GM12891 (cell line): ENCODE data around the gene SLC25A21.

Experiments used
- PAX5 ChIP-seq: IDR thresholded peaks from 2 replicates; pipeline ENCODE4 v1.6.1; 2011; ENCODE audit warnings: low read length, moderate library complexity, mild to moderate bottlenecking; ENCODE audit not compliant: insufficient read depth, severe bottlenecking
- POLR2A ChIP-seq: IDR thresholded peaks from 2 replicates; pipeline ENCODE4 v1.6.1; 2011; ENCODE audit warnings: low read depth, low read length, control low read depth
- POLR2AphosphoS5 ChIP-seq: IDR thresholded peaks from 2 replicates; pipeline ENCODE4 v1.6.1; 2011; ENCODE audit warnings: low read depth, low read length, control low read depth
- SPI1 ChIP-seq: IDR thresholded peaks from 2 replicates; pipeline ENCODE4 v1.6.1; 2011; ENCODE audit warnings: low read depth, low read length, control low read depth

- TF ChIP-seq PAX5 = no peak
- no peak for TF ChIP-seq POLR2A
- TF ChIP-seq POLR2AphosphoS5 = no peak
- no peak for TF ChIP-seq SPI1
Measured at GRCh38 chr14:37114002-37114401, 58.4 kb downstream of the SLC25A21 start.
